A549 (cell line): ENCODE measurements around the gene ATP6V1B1. TPM values are rescaled to one million over a fixed set of nuclear protein-coding genes. Genes with fewer than 3 reads are reported as not detected.

Source experiments
- ATAC-seq, 2 experiments: fragments of 200-7000 bp in 1 of 2; fragments of >200 bp in 1 of 2; cut with Nextera tagmentation in 1 of 2; cut with Tn5 transposase in 1 of 2; 3 replicates each; pipeline versions ENCODE4 v1.8.0 to v1.9.1; 2018 to 2020; ENCODE audit warnings: mild to moderate bottlenecking in 1 of 2, moderate library complexity in 1 of 2
- CTCF ChIA-PET: fragments of 300-600 bp; sonication (Branson Sonifier 250); formaldehyde crosslinking; extraction: SDS; loops from one replicate; lab custom pipeline; 2021; ENCODE audit warnings: antibody characterized with exemption, inconsistent platforms; lab: Yijun Ruan, JAX
- POLR2A ChIA-PET: fragments of 350-600 bp; formaldehyde crosslinking; extraction: SDS; loops from one replicate; lab custom pipeline; 2021; ENCODE audit warnings: antibody characterized with exemption, inconsistent platforms; lab: Yijun Ruan, JAX
- DNase-seq, 2 experiments: peaks; one replicate each; pipeline versions ENCODE4 v3.0.0 to v3.0.0-alpha.2; 2011 to 2016; ENCODE audit warnings: low read depth in 1 of 2, low spot score in 1 of 2
- FAIRE-seq: peaks from 2 replicates; lab custom pipeline; 2011; peaks lifted over from hg19 to GRCh38; lab: Jason Lieb, UNC
- H3K27ac ChIP-seq, 2 experiments: fragments of >200 bp; sonication (Bioruptor Twin); formaldehyde crosslinking; 3 replicates each; pipeline ENCODE4 v1.5.1; 2016 to 2017
- H3K4me1 ChIP-seq: fragments of >200 bp; sonication (Bioruptor Twin); formaldehyde crosslinking; 3 replicates; pipeline ENCODE4 v1.6.1; 2016
- H3K4me2 ChIP-seq: fragments of >200 bp; sonication (Bioruptor Twin); formaldehyde crosslinking; 3 replicates; pipeline ENCODE4 v1.6.1; 2016
- H3K4me3 ChIP-seq: fragments of >200 bp; sonication (Bioruptor Twin); formaldehyde crosslinking; 3 replicates; pipeline ENCODE4 v1.5.1; 2016
- H3K9me3 ChIP-seq: fragments of >200 bp; sonication (Bioruptor Twin); formaldehyde crosslinking; 3 replicates; pipeline ENCODE4 v1.6.1; 2016
- ATOH8 ChIP-seq: fragments of 250-450 bp; sonication (Bioruptor Pico); IDR thresholded peaks from 2 replicates; pipeline ENCODE4 v1.5.0; 2020; ENCODE audit warnings: low read depth, mild to moderate bottlenecking, moderate library complexity
- BHLHE40 ChIP-seq: IDR thresholded peaks from 2 replicates; pipeline ENCODE4 v1.6.1; 2012; ENCODE audit warnings: low read depth, low read length, inconsistent platforms
- CBX2 ChIP-seq: fragments of 200-600 bp; sonication (generic); IDR thresholded peaks from 2 replicates; pipeline ENCODE4 v1.6.1; 2016; ENCODE audit warnings: low read depth, mild to moderate bottlenecking, borderline replicate concordance
- CBX8 ChIP-seq: fragments of 200-600 bp; sonication (generic); IDR thresholded peaks from 2 replicates; pipeline ENCODE4 v1.6.1; 2016
- CHD2 ChIP-seq: fragments of 150-350 bp; IDR thresholded peaks from 2 replicates; pipeline ENCODE4 v1.6.1; 2014; ENCODE audit warnings: low read length; ENCODE audit not compliant: partially characterized antibody
- CHD4 ChIP-seq: fragments of 200-600 bp; sonication (generic); IDR thresholded peaks from 2 replicates; pipeline ENCODE4 v1.6.1; 2016; ENCODE audit warnings: antibody characterized with exemption, mild to moderate bottlenecking, borderline replicate concordance
- EP300 ChIP-seq, 2 experiments: fragments of >200 bp; sonication (Bioruptor Twin); formaldehyde crosslinking; IDR thresholded peaks; 2 replicates in 1 of 2; 3 replicates in 1 of 2; pipeline ENCODE4 v1.6.1; 2016 to 2017
- FOSL2 ChIP-seq, 2 experiments: fragments of 450-650 bp in 1 of 2; fragments of >200 bp in 1 of 2; sonication (Bioruptor Twin) in 1 of 2; formaldehyde crosslinking; IDR thresholded peaks; 2 replicates each; pipeline versions ENCODE4 v1.5.0 to v1.6.1; 2016 to 2020; ENCODE audit warnings: mild to moderate bottlenecking in 1 of 2, moderate library complexity in 1 of 2
- HMGXB4 ChIP-seq: fragments of 250-450 bp; sonication (Bioruptor Pico); IDR thresholded peaks from 2 replicates; pipeline ENCODE4 v1.5.0; 2021; ENCODE audit warnings: mild to moderate bottlenecking, moderate library complexity, borderline replicate concordance
- HOXA7 ChIP-seq: fragments of 250-450 bp; sonication (Bioruptor Pico); IDR thresholded peaks from 2 replicates; pipeline ENCODE4 v1.5.0; 2020; ENCODE audit warnings: mild to moderate bottlenecking, moderate library complexity
- HOXB13 ChIP-seq: fragments of 250-450 bp; sonication (Bioruptor Pico); IDR thresholded peaks from 2 replicates; pipeline ENCODE4 v1.5.0; 2020; ENCODE audit warnings: low read depth, mild to moderate bottlenecking, moderate library complexity
- HOXB5 ChIP-seq: fragments of 250-450 bp; sonication (Bioruptor Pico); IDR thresholded peaks from 2 replicates; pipeline ENCODE4 v1.5.0; 2020; ENCODE audit warnings: mild to moderate bottlenecking, moderate library complexity
- KDM5A ChIP-seq: fragments of 200-600 bp; sonication (generic); IDR thresholded peaks from 2 replicates; pipeline ENCODE4 v1.6.1; 2016; ENCODE audit warnings: antibody characterized with exemption, mild to moderate bottlenecking
- MAFK ChIP-seq: fragments of 450-650 bp; IDR thresholded peaks from 2 replicates; pipeline ENCODE4 v1.6.1; 2014; ENCODE audit not compliant: partially characterized antibody
- MAZ ChIP-seq: fragments of 150-350 bp; IDR thresholded peaks from 2 replicates; pipeline ENCODE4 v1.6.1; 2014; ENCODE audit warnings: antibody characterized with exemption, low read depth, low read length, borderline replicate concordance
- MYC ChIP-seq: IDR thresholded peaks from 2 replicates; pipeline ENCODE4 v1.6.1; 2012; ENCODE audit warnings: mild to moderate bottlenecking, inconsistent platforms, low read length, improper control_type of control experiment, borderline replicate concordance
- NFE2L2 ChIP-seq: fragments of 150-350 bp; conservative IDR thresholded peaks from 2 replicates; pipeline ENCODE4 v1.6.1; 2014; ENCODE audit warnings: low read length
- NR3C1 ChIP-seq: fragments of >200 bp; sonication (Bioruptor Twin); formaldehyde crosslinking; IDR thresholded peaks from 3 replicates; pipeline ENCODE4 v1.6.1; 2017
- POLR2A ChIP-seq: IDR thresholded peaks from 2 replicates; pipeline ENCODE4 v1.6.1; 2012; ENCODE audit warnings: mild to moderate bottlenecking, low read length
- RAD21 ChIP-seq, 2 experiments: fragments of >200 bp in 1 of 2; sonication (Bioruptor Twin) in 1 of 2; formaldehyde crosslinking in 1 of 2; IDR thresholded peaks in 1 of 2; conservative IDR thresholded peaks in 1 of 2; 2 replicates in 1 of 2; 3 replicates in 1 of 2; pipeline ENCODE4 v1.6.1; 2012 to 2018; ENCODE audit warnings: inconsistent platforms in 1 of 2
- RCOR1 ChIP-seq: fragments of 150-350 bp; IDR thresholded peaks from 2 replicates; pipeline ENCODE4 v1.6.1; 2014; ENCODE audit warnings: antibody characterized with exemption, low read length, low read depth
- SREBF2 ChIP-seq: fragments of 450-650 bp; IDR thresholded peaks from 2 replicates; pipeline ENCODE4 v1.6.1; 2014; ENCODE audit warnings: mild to moderate bottlenecking, moderate library complexity
- ZC3H11A ChIP-seq: fragments of 450-650 bp; IDR thresholded peaks from 2 replicates; pipeline ENCODE4 v1.6.1; 2014; ENCODE audit warnings: antibody characterized with exemption, mild to moderate bottlenecking
- ZNF302 ChIP-seq: fragments of 250-450 bp; sonication (Bioruptor Pico); IDR thresholded peaks from 2 replicates; pipeline ENCODE4 v1.9.0; 2021; ENCODE audit warnings: inconsistent platforms, mild to moderate bottlenecking, moderate library complexity
- WGBS: methylation state at CpG from one replicate; pipeline ENCODE4 v1.1.6; 2017; ENCODE audit errors: missing lambda C conversion rate; 5-methylcytosine and 5-hydroxymethylcytosine counted together
- polyA plus RNA-seq, 4 experiments: library from polyadenylated mRNA; depleted of rRNA in 3 of 4; stranded (reverse); fragments of >200 nt; fragmentation: RNase III in 1 of 4; extraction: RNeasy Plus Mini Kit Qiagen cat#74134 plus additional on column Dnase treatment in 1 of 4; gene quantifications; 2 replicates in 3 of 4; 3 replicates in 1 of 4; pipeline ENCODE4 v1.2.3, GENCODE V29; 2011 to 2017
- TF ChIP-seq, protein P1 (sequence below): IDR thresholded peaks from 2 replicates; pipeline ENCODE4 v1.6.1; 2012
- TF ChIP-seq, protein P2 (sequence below): fragments of 200-600 bp; sonication (generic); IDR thresholded peaks from 2 replicates; pipeline ENCODE4 v1.6.1; 2016; ENCODE audit warnings: antibody characterized with exemption, mild to moderate bottlenecking, moderate library complexity
- TF ChIP-seq, protein P3 (sequence below): IDR thresholded peaks from 2 replicates; pipeline ENCODE4 v1.6.1; 2012; ENCODE audit warnings: low read depth, borderline replicate concordance
- TF ChIP-seq, protein P4 (sequence below): fragments of >200 bp; sonication (Bioruptor Twin); formaldehyde crosslinking; IDR thresholded peaks from 3 replicates; pipeline ENCODE4 v1.5.1; 2016
- TF ChIP-seq, protein P5 (sequence below): fragments of 450-650 bp; IDR thresholded peaks from 2 replicates; pipeline ENCODE4 v1.6.1; 2014; ENCODE audit warnings: antibody characterized with exemption

Gene ATP6V1B1
- polyA plus RNA-seq, 2 of the 4 experiments (the other 2 are of a cell fraction) = 1.9 to 2.5 TPM

DNA sequence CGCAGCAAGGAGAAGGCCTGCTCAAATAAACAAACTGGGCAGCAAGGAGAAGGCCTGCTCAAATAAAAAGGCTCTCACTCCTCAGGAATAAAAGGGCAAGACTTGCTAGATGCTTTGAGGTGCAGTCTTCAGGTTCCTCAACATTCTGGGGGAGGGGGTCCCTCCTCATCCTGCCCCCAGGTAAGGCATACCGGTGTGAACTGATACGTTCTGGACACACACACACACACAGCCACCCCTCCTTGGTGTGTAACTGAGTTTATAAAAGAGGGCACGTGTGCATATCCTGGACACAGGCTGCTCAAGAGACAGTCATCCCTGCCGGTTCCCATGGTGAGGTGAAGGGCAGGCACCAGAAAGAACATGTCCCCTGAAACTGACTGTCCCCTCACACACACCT is 54.5 kb downstream of the ATP6V1B1 start:
- H3K27ac ChIP-seq = no peak overlapping the region
- H3K4me1 ChIP-seq = peaks cover 11% of the 10 kb centered on the region; the same call in 2 of the 3 replicates
- ATAC-seq = no peak
- FAIRE-seq = no peak
- DNase-seq = no peak
- no peaks in the 10 kb centered on the region for H3K9me3 ChIP-seq
- 80% methylated on average over 5 of the region's 5 CpGs for WGBS
- H3K4me2 ChIP-seq = no peak overlapping the region
- TF ChIP-seq SREBF2 (no peak), BHLHE40 (no peak), HOXA7 (CRISPR knock-in tag) (no peak), MAZ (no peak), CBX2 (no peak), EP300 (IDR thresholded peaks at IDR 0.05) (no peak), CHD2 (no peak), HMGXB4 (no peak), KDM5A (no peak), CBX8 (no peak), MAFK (no peak)
- TF ChIP-seq, protein P1, sequence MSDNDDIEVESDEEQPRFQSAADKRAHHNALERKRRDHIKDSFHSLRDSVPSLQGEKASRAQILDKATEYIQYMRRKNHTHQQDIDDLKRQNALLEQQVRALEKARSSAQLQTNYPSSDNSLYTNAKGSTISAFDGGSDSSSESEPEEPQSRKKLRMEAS = no peak
- TF ChIP-seq, protein P2, sequence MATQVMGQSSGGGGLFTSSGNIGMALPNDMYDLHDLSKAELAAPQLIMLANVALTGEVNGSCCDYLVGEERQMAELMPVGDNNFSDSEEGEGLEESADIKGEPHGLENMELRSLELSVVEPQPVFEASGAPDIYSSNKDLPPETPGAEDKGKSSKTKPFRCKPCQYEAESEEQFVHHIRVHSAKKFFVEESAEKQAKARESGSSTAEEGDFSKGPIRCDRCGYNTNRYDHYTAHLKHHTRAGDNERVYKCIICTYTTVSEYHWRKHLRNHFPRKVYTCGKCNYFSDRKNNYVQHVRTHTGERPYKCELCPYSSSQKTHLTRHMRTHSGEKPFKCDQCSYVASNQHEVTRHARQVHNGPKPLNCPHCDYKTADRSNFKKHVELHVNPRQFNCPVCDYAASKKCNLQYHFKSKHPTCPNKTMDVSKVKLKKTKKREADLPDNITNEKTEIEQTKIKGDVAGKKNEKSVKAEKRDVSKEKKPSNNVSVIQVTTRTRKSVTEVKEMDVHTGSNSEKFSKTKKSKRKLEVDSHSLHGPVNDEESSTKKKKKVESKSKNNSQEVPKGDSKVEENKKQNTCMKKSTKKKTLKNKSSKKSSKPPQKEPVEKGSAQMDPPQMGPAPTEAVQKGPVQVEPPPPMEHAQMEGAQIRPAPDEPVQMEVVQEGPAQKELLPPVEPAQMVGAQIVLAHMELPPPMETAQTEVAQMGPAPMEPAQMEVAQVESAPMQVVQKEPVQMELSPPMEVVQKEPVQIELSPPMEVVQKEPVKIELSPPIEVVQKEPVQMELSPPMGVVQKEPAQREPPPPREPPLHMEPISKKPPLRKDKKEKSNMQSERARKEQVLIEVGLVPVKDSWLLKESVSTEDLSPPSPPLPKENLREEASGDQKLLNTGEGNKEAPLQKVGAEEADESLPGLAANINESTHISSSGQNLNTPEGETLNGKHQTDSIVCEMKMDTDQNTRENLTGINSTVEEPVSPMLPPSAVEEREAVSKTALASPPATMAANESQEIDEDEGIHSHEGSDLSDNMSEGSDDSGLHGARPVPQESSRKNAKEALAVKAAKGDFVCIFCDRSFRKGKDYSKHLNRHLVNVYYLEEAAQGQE = no peak
- TF ChIP-seq, all 56 proteins: peak for 0
- no peak overlapping the region for H3K4me3 ChIP-seq
- ChIA-PET CTCF (interaction anchor here (1.1 to 1.7 kb wide), 5 partner anchors 10 to 119 kb away, joined by 4 to 14 read pairs (median 5); no protein-coding TSS in a partner anchor), POLR2A (no interaction called here)

- TF ChIP-seq MYC = no peak
- TF ChIP-seq RAD21 (conservative IDR thresholded peaks at IDR 0.05 in 1 of 2, IDR thresholded peaks at IDR 0.05 in 1 of 2) = no peak
- TF ChIP-seq HOXA7 (CRISPR knock-in tag) = no peak
- TF ChIP-seq, protein P3, sequence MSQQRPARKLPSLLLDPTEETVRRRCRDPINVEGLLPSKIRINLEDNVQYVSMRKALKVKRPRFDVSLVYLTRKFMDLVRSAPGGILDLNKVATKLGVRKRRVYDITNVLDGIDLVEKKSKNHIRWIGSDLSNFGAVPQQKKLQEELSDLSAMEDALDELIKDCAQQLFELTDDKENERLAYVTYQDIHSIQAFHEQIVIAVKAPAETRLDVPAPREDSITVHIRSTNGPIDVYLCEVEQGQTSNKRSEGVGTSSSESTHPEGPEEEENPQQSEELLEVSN = no peak
- no peak for TF ChIP-seq FOSL2 (IDR thresholded peaks at IDR 0.05)
- no peak for TF ChIP-seq FOSL2 (CRISPR knock-in tag; IDR thresholded peaks at IDR 0.05)
- no peak for TF ChIP-seq MAFK
- TF ChIP-seq ATOH8 (CRISPR knock-in tag) = no peak
- TF ChIP-seq, protein P4, sequence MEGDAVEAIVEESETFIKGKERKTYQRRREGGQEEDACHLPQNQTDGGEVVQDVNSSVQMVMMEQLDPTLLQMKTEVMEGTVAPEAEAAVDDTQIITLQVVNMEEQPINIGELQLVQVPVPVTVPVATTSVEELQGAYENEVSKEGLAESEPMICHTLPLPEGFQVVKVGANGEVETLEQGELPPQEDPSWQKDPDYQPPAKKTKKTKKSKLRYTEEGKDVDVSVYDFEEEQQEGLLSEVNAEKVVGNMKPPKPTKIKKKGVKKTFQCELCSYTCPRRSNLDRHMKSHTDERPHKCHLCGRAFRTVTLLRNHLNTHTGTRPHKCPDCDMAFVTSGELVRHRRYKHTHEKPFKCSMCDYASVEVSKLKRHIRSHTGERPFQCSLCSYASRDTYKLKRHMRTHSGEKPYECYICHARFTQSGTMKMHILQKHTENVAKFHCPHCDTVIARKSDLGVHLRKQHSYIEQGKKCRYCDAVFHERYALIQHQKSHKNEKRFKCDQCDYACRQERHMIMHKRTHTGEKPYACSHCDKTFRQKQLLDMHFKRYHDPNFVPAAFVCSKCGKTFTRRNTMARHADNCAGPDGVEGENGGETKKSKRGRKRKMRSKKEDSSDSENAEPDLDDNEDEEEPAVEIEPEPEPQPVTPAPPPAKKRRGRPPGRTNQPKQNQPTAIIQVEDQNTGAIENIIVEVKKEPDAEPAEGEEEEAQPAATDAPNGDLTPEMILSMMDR = no peak
- TF ChIP-seq NR3C1 = no peak
- TF ChIP-seq ZC3H11A = no peak
- TF ChIP-seq NFE2L2 = no peak
- TF ChIP-seq CHD4 = no peak
- no peak for TF ChIP-seq SREBF2
- no peak for TF ChIP-seq POLR2A
- TF ChIP-seq, protein P5, sequence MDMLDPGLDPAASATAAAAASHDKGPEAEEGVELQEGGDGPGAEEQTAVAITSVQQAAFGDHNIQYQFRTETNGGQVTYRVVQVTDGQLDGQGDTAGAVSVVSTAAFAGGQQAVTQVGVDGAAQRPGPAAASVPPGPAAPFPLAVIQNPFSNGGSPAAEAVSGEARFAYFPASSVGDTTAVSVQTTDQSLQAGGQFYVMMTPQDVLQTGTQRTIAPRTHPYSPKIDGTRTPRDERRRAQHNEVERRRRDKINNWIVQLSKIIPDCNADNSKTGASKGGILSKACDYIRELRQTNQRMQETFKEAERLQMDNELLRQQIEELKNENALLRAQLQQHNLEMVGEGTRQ = no peak
- no peak for TF ChIP-seq HOXB13
- no peak for TF ChIP-seq RCOR1
- no peak for TF ChIP-seq HOXB5 (CRISPR knock-in tag)
- TF ChIP-seq ZNF302 (CRISPR knock-in tag) = no peak
- peaks cover 17% of the 10 kb centered on the region; the same call in 2 of the 3 replicates for H3K4me1 ChIP-seq
- WGBS = 91% methylated on average over 5 of the region's 5 CpGs
- DNase-seq = no peak
- no peak for FAIRE-seq
- H3K27ac ChIP-seq = no peak overlapping the region
- POLR2A ChIA-PET = no interaction called here
- no peak for ATAC-seq
- no peaks in the 10 kb centered on the region for H3K9me3 ChIP-seq
- H3K4me2 ChIP-seq = no peak overlapping the region
- CTCF ChIA-PET = interaction anchor here (1.0 to 2.9 kb wide), 7 partner anchors 9 to 129 kb away, joined by 3 to 15 read pairs (median 4); no protein-coding TSS in a partner anchor
- H3K4me3 ChIP-seq = no peak overlapping the region
Measured at GRCh38 chr2:70991142-70991541, 55.4 kb downstream of the ATP6V1B1 start.
